ENCODE data around the gene IWS1.

IWS1 gene

DNA sequence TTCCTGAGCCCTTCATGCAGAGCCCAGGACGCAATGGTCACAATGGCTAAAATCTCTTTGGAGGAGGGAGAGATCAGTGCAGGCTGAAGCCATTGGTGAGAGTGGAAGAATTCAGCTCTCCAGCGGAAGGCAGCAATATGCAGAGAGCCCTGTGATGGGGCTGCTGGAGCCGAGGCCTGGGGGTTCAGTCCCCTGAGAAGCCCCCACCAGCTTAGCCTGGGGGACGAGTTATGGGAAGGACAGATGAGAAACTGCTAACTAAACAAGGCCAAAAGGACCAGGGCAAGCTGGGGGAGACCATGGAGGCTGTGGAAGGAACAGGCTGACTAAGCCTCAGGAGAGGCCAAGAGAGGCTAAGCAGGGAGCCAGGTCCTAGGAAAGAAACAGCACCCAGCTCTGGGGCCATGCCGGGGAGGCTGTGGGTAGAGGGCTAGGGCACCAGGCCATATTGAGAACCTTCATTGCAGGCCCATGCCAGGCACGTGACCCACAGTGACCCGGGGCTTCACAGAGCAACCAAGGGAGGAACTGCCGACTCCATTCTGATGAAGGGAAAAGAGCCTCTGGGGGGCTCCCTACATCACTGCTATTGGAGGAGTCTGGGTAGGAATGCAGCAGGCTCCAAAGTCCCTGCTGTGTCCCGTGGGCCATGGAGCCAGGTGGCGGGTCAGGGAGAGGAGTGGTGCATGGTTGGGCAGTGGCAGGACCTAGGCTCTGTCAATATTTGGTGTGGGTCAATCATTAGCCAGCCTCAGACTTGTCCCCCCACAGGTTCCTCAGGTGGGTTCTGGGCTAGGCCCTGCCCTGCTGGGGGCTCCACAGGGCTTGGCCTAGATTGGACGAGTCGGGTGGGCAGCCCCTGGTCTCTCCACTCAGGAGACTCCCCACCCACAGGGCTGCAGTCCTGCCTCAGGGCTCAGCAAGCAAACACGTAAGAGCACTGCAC lies 88.2 kb downstream of the IWS1 start:
- Histone ChIP-seq H3K9me3 (ENCODE audit: insufficient read depth, low read length) (no peaks in the 10 kb centered on the region), H3K9me2 (replicated peaks; ENCODE audit: insufficient read depth, low read length) (no peaks in the 10 kb centered on the region), H3K4me2 (ENCODE audit: low read depth, low read length, poor library complexity, severe bottlenecking) (no peak overlapping the region), H3K27ac (ENCODE audit: low read depth, low read length) (no peak overlapping the region), H3K9ac (ENCODE audit: low read length) (no peak overlapping the region), H3F3A (ENCODE audit: insufficient read depth) (no peaks in the 10 kb centered on the region), H3K27me3 (ENCODE audit: low read length) (no peaks in the 10 kb centered on the region), H3K4me3 (ENCODE audit: insufficient read depth, low read length, poor library complexity, severe bottlenecking) (no peak overlapping the region), H3K36me3 (ENCODE audit: low read length) (no peaks in the 10 kb centered on the region), H3K79me2 (ENCODE audit: insufficient read depth, low read length) (no peaks in the 10 kb centered on the region), H2AFZ (ENCODE audit: low read depth, low read length, severe bottlenecking) (no peak overlapping the region), H4K20me1 (ENCODE audit: low read depth, low read length) (no peaks in the 10 kb centered on the region)
- TF ChIP-seq EZH2phosphoT487 (conservative IDR thresholded peaks at IDR 0.05; ENCODE audit: low read length) = no peak
- TF ChIP-seq, protein P1, sequence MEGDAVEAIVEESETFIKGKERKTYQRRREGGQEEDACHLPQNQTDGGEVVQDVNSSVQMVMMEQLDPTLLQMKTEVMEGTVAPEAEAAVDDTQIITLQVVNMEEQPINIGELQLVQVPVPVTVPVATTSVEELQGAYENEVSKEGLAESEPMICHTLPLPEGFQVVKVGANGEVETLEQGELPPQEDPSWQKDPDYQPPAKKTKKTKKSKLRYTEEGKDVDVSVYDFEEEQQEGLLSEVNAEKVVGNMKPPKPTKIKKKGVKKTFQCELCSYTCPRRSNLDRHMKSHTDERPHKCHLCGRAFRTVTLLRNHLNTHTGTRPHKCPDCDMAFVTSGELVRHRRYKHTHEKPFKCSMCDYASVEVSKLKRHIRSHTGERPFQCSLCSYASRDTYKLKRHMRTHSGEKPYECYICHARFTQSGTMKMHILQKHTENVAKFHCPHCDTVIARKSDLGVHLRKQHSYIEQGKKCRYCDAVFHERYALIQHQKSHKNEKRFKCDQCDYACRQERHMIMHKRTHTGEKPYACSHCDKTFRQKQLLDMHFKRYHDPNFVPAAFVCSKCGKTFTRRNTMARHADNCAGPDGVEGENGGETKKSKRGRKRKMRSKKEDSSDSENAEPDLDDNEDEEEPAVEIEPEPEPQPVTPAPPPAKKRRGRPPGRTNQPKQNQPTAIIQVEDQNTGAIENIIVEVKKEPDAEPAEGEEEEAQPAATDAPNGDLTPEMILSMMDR (IDR thresholded peaks at IDR 0.05; ENCODE audit: insufficient read depth, low read length, poor library complexity, severe bottlenecking) = no peak

DNA sequence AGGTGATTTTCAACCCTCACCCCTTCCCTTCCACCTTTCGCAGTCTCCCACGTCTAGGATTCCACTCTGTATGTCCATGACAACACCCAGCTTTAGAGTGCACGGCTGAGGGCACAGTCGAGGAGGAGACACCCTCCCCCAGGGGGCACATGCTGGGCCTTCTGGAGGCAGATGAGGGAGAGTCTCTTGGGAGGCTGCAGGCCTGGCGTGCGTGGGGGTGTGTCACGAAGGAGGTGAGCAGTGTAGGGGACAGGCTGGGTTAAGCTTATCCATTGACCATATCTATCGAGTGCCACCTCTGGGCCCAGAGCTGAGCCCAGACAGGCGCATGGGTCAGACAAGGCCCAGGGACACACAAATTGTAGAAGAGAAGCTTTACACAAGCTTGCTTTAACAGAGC lies 89.2 kb downstream of the IWS1 start:
- no peaks in the 10 kb centered on the region for H3K79me2 ChIP-seq (ENCODE audit: insufficient read depth, low read length)
- no peak overlapping the region for H3K4me2 ChIP-seq (ENCODE audit: low read depth, low read length, poor library complexity, severe bottlenecking)
- no peaks in the 10 kb centered on the region for H3K27me3 ChIP-seq (ENCODE audit: low read length)
- no peak overlapping the region for H3K27ac ChIP-seq (ENCODE audit: low read depth, low read length)
- no peaks in the 10 kb centered on the region for H3F3A ChIP-seq (ENCODE audit: insufficient read depth)
- H3K36me3 ChIP-seq (ENCODE audit: low read length) = no peaks in the 10 kb centered on the region
- H4K20me1 ChIP-seq (ENCODE audit: low read depth, low read length) = no peaks in the 10 kb centered on the region
- no peaks in the 10 kb centered on the region for H3K9me3 ChIP-seq (ENCODE audit: insufficient read depth, low read length)
- H3K9me2 ChIP-seq (replicated peaks; ENCODE audit: insufficient read depth, low read length) = no peaks in the 10 kb centered on the region
- no peak overlapping the region for H3K4me3 ChIP-seq (ENCODE audit: insufficient read depth, low read length, poor library complexity, severe bottlenecking)
- TF ChIP-seq, protein P1 (IDR thresholded peaks at IDR 0.05; ENCODE audit: insufficient read depth, low read length, poor library complexity, severe bottlenecking) = no peak
- TF ChIP-seq EZH2phosphoT487 (conservative IDR thresholded peaks at IDR 0.05; ENCODE audit: low read length) = no peak
- no peak overlapping the region for H3K9ac ChIP-seq (ENCODE audit: low read length)
- no peak overlapping the region for H2AFZ ChIP-seq (ENCODE audit: low read depth, low read length, severe bottlenecking)

DNA sequence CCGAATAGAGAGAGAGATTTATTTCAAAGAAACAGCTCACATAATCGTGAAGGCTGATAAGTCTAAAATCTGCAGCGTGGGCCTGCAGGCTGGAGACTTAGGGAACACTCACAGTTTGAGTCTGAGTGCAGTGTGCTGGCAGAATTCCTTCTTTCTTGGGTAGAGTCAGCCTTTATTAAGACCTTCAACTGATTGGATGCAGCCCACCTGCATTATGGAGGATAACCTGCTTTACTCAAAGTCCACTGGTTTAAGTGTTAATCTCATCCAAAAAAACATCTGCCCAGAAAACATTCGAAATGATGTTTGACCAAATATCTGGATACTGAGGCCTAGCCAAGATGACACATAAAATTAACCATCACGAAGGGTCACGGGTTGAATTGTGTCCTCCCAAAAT lies 91.8 kb downstream of the IWS1 start:
- Histone ChIP-seq H3K9me2 (replicated peaks; ENCODE audit: insufficient read depth, low read length) (no peaks in the 10 kb centered on the region), H3K4me2 (ENCODE audit: low read depth, low read length, poor library complexity, severe bottlenecking) (no peak overlapping the region), H3K4me3 (ENCODE audit: insufficient read depth, low read length, poor library complexity, severe bottlenecking) (no peak overlapping the region), H3F3A (ENCODE audit: insufficient read depth) (no peaks in the 10 kb centered on the region), H3K27ac (ENCODE audit: low read depth, low read length) (no peak overlapping the region), H3K9ac (ENCODE audit: low read length) (no peak overlapping the region), H2AFZ (ENCODE audit: low read depth, low read length, severe bottlenecking) (no peak overlapping the region), H4K20me1 (ENCODE audit: low read depth, low read length) (no peaks in the 10 kb centered on the region), H3K36me3 (ENCODE audit: low read length) (no peaks in the 10 kb centered on the region), H3K27me3 (ENCODE audit: low read length) (no peaks in the 10 kb centered on the region), H3K9me3 (ENCODE audit: insufficient read depth, low read length) (no peaks in the 10 kb centered on the region), H3K79me2 (ENCODE audit: insufficient read depth, low read length) (no peaks in the 10 kb centered on the region)
- TF ChIP-seq, protein P1 (IDR thresholded peaks at IDR 0.05; ENCODE audit: insufficient read depth, low read length, poor library complexity, severe bottlenecking) = no peak
- TF ChIP-seq EZH2phosphoT487 (conservative IDR thresholded peaks at IDR 0.05; ENCODE audit: low read length) = no peak
